AG08396 (cell line): ENCODE data around the gene ZNF514.
"Not testable (repeated sequence)": the region's sequence is repeated elsewhere in the genome, so short reads cannot be mapped to it uniquely, and the experiment has no call there.

Experiments used
- DNase-seq: peaks from one replicate; pipeline ENCODE4 v3.0.0; 2012; ENCODE audit warnings: low spot score, mixed read lengths

Gene ZNF514

GRCh38 chr2:95122197-95122551, 37.5 kb downstream of the ZNF514 start:
- no peak for DNase-seq

- DNase-seq, result peak; percentile 98
Measured at GRCh38 chr2:95121407-95122196, 38.0 kb downstream of the ZNF514 start, which contains the start of gene MRPS5. Gene MRPS5, minus strand, starts transcription at chr2:95121808. Its CDS starts 17 bp downstream, at chr2:95121791.

GRCh38 chr2:95121093-95121406, 38.6 kb downstream of the ZNF514 start:
- DNase-seq, result no peak

- peak; percentile 75 for DNase-seq
Measured at GRCh38 chr2:95115418-95115817, 44.2 kb downstream of the ZNF514 start.

- DNase-seq, result no peak
Measured at GRCh38 chr2:95113464-95113863, 46.2 kb downstream of the ZNF514 start.

GRCh38 chr2:95110395-95110794, 49.3 kb downstream of the ZNF514 start:
- DNase-seq, result no peak

GRCh38 chr2:95109260-95109659, 50.4 kb downstream of the ZNF514 start:
- no peak for DNase-seq

- DNase-seq, result no peak
Measured at GRCh38 chr2:95106081-95106480, 53.6 kb downstream of the ZNF514 start.

- no peak for DNase-seq
Measured at GRCh38 chr2:95104606-95105005, 55.0 kb downstream of the ZNF514 start.

- no peak for DNase-seq
Measured at GRCh38 chr2:95099910-95100309, 59.7 kb downstream of the ZNF514 start.

- not testable (repeated sequence) for DNase-seq
Measured at GRCh38 chr2:95098273-95098672, 61.4 kb downstream of the ZNF514 start.
